HEK293T (cell line): ENCODE data around the gene TGFBR3.

Experiments used
- CTCF ChIA-PET: fragments of 350-600 bp; formaldehyde crosslinking; extraction: SDS; loops from one replicate; lab custom pipeline; 2021; ENCODE audit warnings: antibody characterized with exemption, inconsistent platforms; lab: Yijun Ruan, JAX
- POLR2A ChIA-PET: fragments of 350-600 bp; formaldehyde crosslinking; extraction: SDS; loops from one replicate; lab custom pipeline; 2020; ENCODE audit warnings: antibody characterized with exemption, inconsistent platforms; lab: Yijun Ruan, JAX
- DNase-seq: peaks from one replicate; pipeline ENCODE4 v3.0.0; 2012; ENCODE audit warnings: mixed read lengths; ENCODE audit errors: extremely low spot score
- ARNT ChIP-seq: fragments of 450-650 bp; IDR thresholded peaks from 2 replicates; pipeline ENCODE4 v1.6.1; 2017; ENCODE audit warnings: mild to moderate bottlenecking
- BHLHE40 ChIP-seq: fragments of 450-650 bp; IDR thresholded peaks from 2 replicates; pipeline ENCODE4 v1.6.1; 2016; ENCODE audit warnings: mild to moderate bottlenecking, moderate library complexity, borderline replicate concordance
- CTBP1 ChIP-seq: fragments of 450-650 bp; IDR thresholded peaks from 2 replicates; pipeline ENCODE4 v1.6.1; 2016; ENCODE audit warnings: borderline replicate concordance
- ELF4 ChIP-seq: fragments of 450-650 bp; IDR thresholded peaks from 2 replicates; pipeline ENCODE4 v1.6.1; 2017; ENCODE audit warnings: antibody characterized with exemption
- FOXA1 ChIP-seq: fragments of 450-650 bp; IDR thresholded peaks from 2 replicates; pipeline ENCODE4 v1.6.1; 2016; ENCODE audit warnings: mild to moderate bottlenecking
- FOXK2 ChIP-seq: fragments of 450-650 bp; IDR thresholded peaks from 2 replicates; pipeline ENCODE4 v1.6.1; 2016; ENCODE audit warnings: mild to moderate bottlenecking
- FOXM1 ChIP-seq: fragments of 450-650 bp; IDR thresholded peaks from 2 replicates; pipeline ENCODE4 v1.6.1; 2017; ENCODE audit warnings: mild to moderate bottlenecking, borderline replicate concordance
- HDGF ChIP-seq: fragments of 450-650 bp; IDR thresholded peaks from 2 replicates; pipeline ENCODE4 v1.6.1; 2017; ENCODE audit warnings: antibody characterized with exemption, borderline replicate concordance
- L3MBTL2 ChIP-seq: fragments of 450-650 bp; conservative IDR thresholded peaks from 2 replicates; pipeline ENCODE4 v1.6.1; 2016; ENCODE audit warnings: mild to moderate bottlenecking
- LEF1 ChIP-seq: fragments of 450-650 bp; IDR thresholded peaks from 2 replicates; pipeline ENCODE4 v1.6.1; 2017; ENCODE audit warnings: mild to moderate bottlenecking, borderline replicate concordance
- NFRKB ChIP-seq: fragments of 450-650 bp; IDR thresholded peaks from 2 replicates; pipeline ENCODE4 v1.6.1; 2016; ENCODE audit warnings: mild to moderate bottlenecking, moderate library complexity
- SP1 ChIP-seq: fragments of 450-650 bp; IDR thresholded peaks from 2 replicates; pipeline ENCODE4 v1.6.1; 2017
- SUZ12 ChIP-seq: fragments of 450-650 bp; IDR thresholded peaks from 2 replicates; pipeline ENCODE4 v1.6.1; 2016; ENCODE audit warnings: mild to moderate bottlenecking
- TARDBP ChIP-seq: fragments of 450-650 bp; IDR thresholded peaks from 2 replicates; pipeline ENCODE4 v1.6.1; 2016
- ZNF384 ChIP-seq: fragments of 450-650 bp; IDR thresholded peaks from 2 replicates; pipeline ENCODE4 v1.6.1; 2016
- TF ChIP-seq, protein P1 (sequence below): fragments of 450-650 bp; IDR thresholded peaks from 2 replicates; pipeline ENCODE4 v1.6.1; 2016

The TGFBR3 gene

DNA sequence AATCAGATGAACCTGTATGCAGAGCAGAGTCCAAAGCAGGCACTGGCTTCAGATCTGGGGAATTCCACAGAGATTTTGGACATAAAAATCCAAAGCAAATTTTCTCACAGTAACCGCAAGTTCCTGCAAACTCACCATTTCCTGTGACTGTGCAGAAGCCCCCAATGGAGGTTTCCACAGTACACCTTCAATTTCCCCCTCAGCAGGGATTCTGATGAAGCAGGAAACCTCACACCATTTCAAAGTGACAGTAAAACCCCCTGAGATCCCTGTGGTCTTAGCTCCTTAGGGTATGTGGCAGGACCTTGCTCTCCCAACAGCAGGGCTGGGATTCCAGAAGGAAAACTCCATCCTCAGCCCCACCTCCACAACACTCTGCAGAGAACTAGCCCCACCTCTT, 6.0 kb upstream of the TGFBR3 start:
- CTCF ChIA-PET: no interaction called here
- no peak for TF ChIP-seq BHLHE40
- no peak for TF ChIP-seq ZNF384
- TF ChIP-seq SP1: no peak
- no peak for TF ChIP-seq L3MBTL2
- TF ChIP-seq TARDBP: no peak
- POLR2A ChIA-PET: no interaction called here
- no peak for DNase-seq

DNA sequence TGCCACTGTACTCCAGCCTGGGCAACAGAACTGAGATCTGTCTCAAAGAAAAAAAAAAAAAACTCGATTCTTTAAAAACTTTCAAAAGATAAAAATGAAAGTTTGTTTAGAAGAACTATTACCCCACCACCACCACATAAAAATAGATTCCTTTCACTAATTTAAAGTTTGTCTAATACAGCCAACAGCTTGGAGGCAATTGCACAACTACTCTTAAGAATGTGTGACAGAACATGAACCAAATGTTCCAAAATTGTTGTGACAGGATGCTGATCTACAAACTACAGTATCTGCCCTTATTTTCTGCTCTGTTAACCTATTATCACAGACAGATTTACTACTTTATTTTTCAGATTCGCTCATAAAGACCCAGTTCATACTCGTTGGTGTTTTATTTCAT, 5.5 kb upstream of the TGFBR3 start:
- TF ChIP-seq LEF1 (no peak), NFRKB (no peak), FOXM1 (no peak), ZNF384 (no peak), BHLHE40 (no peak), SUZ12 (no peak), FOXA1 (no peak), CTBP1 (no peak), SP1 (no peak), HDGF (no peak)
- TF ChIP-seq, protein P1, sequence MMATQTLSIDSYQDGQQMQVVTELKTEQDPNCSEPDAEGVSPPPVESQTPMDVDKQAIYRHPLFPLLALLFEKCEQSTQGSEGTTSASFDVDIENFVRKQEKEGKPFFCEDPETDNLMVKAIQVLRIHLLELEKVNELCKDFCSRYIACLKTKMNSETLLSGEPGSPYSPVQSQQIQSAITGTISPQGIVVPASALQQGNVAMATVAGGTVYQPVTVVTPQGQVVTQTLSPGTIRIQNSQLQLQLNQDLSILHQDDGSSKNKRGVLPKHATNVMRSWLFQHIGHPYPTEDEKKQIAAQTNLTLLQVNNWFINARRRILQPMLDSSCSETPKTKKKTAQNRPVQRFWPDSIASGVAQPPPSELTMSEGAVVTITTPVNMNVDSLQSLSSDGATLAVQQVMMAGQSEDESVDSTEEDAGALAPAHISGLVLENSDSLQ: no peak
- CTCF ChIA-PET: no interaction called here
- no peak for DNase-seq
- POLR2A ChIA-PET: no interaction called here

DNA sequence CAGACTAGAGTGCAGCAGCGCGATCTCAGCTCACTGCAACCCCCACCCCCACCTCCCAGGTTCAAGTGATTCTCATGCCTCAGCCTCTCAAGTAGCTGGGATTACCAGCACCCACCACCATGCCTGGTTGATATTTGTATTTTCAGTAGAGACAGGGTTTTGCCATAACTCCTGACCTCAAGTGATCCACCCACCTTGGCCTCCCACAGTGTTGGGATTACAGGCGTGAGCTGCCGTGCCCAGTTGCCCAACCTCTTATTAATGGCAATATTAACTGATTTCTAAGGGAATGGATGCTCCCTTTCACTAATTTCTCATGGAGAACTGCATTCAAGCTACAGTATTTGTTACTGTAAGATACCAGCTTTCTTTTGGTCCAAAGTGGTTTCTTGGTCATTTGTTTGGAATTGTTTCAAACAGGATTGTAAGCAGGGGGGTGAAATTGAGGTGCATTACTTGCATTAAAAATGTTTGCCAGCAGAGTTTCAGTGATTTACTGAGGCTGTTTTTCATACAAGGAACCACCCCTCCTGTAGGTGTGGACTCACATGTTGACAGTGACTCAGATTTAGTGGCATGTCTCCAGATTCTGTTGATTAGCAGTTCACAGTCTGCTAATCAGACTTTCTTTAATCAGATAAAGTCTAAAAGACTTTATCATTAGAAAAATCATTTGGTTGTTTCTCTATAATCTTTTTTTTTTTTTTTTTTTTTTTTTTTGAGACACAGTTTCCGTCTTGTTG, 3.9 kb upstream of the TGFBR3 start:
- ChIA-PET POLR2A (interaction anchor here (0.6 kb wide), 1 partner anchor 915 kb away, joined by 3 read pairs; no protein-coding TSS in a partner anchor), CTCF (interaction anchor here (0.7 kb wide), 1 partner anchor 74 kb away, joined by 3 read pairs; no protein-coding TSS in a partner anchor)
- TF ChIP-seq, protein P1: 0 out of 2 replicates have a peak, but pooled peaks have one; percentile 19
- no peak for TF ChIP-seq ELF4
- no peak for DNase-seq

DNA sequence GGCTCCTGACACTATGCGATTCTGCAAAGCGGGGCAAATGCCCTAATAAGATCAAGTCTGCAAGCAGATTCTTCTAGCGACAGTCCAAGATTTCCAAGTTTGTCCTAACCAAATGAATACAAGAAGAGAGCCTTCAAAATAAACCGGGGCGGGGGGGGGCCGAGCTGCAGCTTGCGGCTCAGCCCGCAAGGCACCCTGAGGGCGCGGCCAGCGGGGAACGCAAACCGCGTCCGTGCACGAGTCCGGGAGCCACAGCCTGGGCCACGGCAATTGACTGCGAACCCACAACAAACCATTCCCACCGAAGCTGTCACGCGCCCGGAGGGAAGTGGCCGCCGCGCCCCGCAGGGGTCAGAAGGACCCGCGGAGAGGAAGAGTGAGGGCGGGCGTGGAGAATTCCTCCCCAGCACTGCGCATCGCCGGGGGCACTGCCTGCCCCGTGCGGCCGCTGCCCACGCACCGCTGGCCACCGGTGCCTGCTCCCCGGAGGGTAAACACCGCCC, 687 bp downstream of the TGFBR3 start:
- POLR2A ChIA-PET: interaction anchor here (1.2 to 2.4 kb wide), 3 partner anchors 17 to 480 kb away, joined by 3 to 6 read pairs (median 4); partner anchors contain the start of gene HFM1
- peak; percentile 34; the same call in 1 of the 2 replicates for TF ChIP-seq L3MBTL2
- TF ChIP-seq LEF1: no peak
- DNase-seq: peak; percentile 49
- CTCF ChIA-PET: interaction anchor here (0.9 to 1.7 kb wide), 4 partner anchors 10 to 93 kb away, joined by 5 read pairs; no protein-coding TSS in a partner anchor

DNA sequence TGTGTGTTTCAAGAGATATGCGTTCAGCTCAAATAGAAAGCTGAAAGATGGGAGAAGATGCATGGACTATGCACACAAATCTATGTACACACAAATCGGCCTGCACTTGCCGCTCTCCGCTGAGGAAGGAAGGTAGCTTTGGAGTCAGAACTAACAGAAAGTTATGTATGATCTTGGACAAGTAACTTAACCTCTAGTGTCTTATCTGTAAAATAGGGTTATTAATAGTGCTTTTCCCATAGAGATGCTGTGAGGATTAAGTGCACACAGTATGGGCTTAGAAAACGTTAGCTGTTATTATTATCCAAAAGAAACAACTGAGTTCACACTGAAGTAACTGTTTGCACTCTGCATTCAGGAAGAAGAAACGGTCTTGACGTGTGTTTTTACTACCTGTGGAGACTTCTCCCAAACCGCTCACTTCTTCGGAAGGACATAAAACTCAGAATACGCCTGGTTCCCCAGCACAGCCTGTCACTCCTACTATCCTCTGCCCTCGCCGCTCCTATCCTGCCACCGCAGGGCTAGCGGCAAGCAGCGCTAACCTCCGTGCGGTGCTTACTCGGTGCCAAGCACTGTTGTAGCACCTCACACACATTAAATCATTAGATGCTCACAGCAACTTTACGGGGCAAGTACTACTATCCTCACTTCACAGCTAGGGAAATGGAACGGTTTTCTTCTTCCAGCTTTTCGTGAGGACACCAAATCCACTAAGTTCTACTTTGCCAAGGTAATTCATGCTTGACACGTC, 1.3 kb downstream of the TGFBR3 start:
- TF ChIP-seq, protein P1: peak; percentile 74
- no peak for TF ChIP-seq CTBP1
- ChIA-PET POLR2A (interaction anchor here (1.2 to 2.4 kb wide), 3 partner anchors 16 to 480 kb away, joined by 3 to 6 read pairs (median 4); partner anchors contain the start of gene HFM1), CTCF (interaction anchor here (0.6 to 1.7 kb wide), 8 partner anchors 11 to 367 kb away, joined by 3 to 7 read pairs (median 5); no protein-coding TSS in a partner anchor)
- DNase-seq: no peak

DNA sequence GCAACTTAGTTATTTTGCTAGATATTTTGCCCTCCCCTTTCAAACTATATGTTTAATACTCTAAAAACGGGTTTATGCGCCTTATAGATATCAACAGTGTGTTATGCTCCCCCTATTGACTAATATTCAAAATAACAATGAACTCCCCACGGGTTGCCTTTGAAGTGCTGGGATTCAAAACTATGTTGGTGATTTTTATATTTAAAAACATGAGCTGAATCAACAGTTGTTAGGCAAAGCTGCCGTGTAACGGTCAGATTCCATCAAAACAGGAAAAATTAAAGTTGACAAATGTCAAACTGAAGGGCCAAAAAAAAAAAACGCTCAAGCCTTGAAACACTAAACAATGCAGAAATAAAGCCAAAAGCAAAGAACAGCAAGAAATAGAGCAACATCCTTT, 2.5 kb downstream of the TGFBR3 start:
- no peak for DNase-seq
- ChIA-PET POLR2A (no interaction called here), CTCF (interaction anchor here (0.6 to 1.7 kb wide), 6 partner anchors 9 to 1228 kb away, joined by 3 to 7 read pairs (median 4); no protein-coding TSS in a partner anchor)
- TF ChIP-seq SUZ12 (no peak), FOXK2 (no peak)

DNA sequence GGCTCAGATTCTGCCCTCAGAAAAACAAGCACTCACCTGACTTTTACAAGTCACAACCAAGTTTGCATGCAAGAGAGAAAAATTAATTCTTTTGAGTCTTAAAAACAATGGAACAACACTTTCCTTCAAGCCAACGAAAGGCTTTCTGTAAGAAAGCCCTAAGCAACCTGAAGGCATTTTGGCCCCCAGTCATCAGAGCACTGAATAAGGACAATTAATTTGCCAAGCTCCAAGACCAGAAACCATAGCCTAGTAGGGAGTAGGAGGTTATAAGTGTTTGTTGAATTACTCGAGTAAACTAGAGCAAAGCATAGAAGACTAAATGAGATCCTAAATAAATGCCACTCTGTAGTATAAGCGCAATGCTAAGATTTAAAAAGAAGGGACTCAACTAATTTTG, 4.7 kb downstream of the TGFBR3 start:
- TF ChIP-seq SP1 (no peak), L3MBTL2 (no peak), ELF4 (no peak), BHLHE40 (no peak), CTBP1 (no peak), FOXA1 (no peak), LEF1 (no peak), SUZ12 (no peak), FOXM1 (no peak), HDGF (no peak), NFRKB (no peak), ZNF384 (no peak), ARNT (no peak)
- TF ChIP-seq, protein P1: no peak
- no peak for DNase-seq
- ChIA-PET POLR2A (interaction anchor here (1.4 kb wide), 1 partner anchor 12 kb away, joined by 3 read pairs; no protein-coding TSS in a partner anchor), CTCF (interaction anchor here (1.0 kb wide), 1 partner anchor 18 kb away, joined by 3 read pairs; no protein-coding TSS in a partner anchor)
